HG02938 (cell line): Measurements from ENCODE around the gene AKAP6.

Experiments
- ATAC-seq: cut with Tn5 transposase; IDR thresholded peaks from one replicate; pipeline ENCODE4 v1.9.1; 2021; ENCODE audit warnings: mild to moderate bottlenecking, moderate library complexity; ENCODE audit not compliant: unreplicated experiment

Gene AKAP6

GRCh38 chr14:32473464-32473855 lies 144.4 kb downstream of the AKAP6 start:
- no peak for ATAC-seq

DNA sequence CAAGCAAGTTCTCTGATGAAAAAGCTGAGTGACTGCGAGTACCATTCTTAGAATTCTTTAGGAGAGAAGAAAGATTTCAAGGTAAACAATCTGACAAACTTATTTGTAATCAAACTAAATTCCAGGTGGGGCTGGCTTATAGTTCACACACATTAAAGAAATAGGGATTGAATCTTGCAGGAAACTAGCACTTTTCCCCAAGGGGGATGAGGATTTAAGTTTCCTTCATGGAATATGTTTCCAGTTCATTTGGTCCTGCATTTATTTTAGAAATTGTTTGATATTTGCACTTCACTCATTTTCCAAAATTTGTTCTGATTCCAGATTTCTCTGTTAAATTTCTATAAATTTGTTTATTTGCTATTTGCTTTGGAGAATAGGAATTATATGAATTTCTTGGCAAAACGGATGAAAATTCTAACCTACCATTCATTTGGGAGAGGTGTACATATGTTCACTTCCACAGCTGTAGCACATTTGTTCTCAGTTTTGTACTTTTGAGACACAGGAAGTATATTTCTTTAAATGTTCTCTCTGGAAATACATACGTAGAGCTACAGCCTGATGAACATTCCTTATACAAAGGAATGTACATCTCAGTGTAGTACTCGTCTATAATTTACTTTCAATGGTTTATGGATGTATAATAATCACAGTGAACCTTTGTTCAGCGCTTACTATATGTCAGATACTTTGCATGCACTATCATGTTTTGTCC lies 145.5 kb downstream of the AKAP6 start:
- ATAC-seq, result no peak

DNA sequence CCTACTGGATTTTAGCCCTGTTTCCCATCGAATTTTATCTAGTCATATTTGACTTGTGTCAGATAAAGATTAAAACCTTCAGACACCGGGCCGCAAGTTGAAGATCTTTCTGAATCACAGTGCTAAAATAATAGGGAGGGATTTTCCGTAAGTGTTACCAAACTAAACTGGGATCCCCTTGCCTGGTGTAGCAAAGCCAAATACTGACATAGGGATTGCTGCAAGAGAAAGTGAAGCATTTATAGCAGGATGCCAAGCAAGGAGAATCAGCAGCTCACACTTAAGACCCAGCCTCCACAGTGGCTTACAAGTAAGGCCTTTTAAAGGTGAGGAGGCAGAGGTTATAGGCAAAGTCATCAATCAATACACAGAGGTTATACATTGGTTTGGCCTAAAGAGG lies 147.4 kb downstream of the AKAP6 start:
- no peak for ATAC-seq

DNA sequence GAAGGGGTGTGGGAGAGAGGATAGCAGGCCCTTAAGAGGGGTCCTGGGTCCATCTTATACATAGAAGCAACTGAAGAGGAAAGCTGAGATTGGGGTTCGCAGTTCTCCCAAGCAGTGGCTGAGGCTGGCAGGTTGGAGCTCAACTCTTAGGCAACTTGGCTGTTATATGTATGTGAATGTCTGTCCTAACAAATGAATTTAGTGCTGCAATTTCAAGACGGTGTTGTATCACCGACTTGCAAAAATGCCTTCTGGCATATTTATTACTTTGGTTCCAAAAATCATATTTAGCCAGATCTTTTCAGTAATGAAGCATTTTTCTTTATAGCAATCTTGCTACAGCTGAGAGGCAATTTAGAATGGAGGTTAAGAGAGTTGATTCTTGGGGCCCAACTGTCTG lies 148.3 kb downstream of the AKAP6 start:
- ATAC-seq, result no peak

DNA sequence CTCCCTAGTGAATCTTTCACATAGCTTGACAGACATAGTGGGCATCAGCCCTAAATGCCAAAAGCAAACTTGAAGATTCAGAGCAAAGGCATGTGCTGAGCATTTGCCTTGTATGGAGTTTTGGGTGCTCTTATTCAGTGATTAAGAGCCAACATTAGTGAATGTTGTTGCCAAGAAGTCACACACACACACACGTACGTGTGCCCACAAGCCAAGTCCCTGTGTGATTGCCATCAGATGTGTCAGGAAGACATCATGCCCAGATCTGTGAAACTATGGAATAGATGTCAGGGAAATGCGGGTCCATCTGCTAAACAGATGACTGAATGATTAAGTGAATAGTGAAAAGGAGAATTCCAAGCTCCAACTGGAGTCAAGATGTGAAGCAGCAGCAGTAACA lies 149.0 kb downstream of the AKAP6 start:
- no peak for ATAC-seq

DNA sequence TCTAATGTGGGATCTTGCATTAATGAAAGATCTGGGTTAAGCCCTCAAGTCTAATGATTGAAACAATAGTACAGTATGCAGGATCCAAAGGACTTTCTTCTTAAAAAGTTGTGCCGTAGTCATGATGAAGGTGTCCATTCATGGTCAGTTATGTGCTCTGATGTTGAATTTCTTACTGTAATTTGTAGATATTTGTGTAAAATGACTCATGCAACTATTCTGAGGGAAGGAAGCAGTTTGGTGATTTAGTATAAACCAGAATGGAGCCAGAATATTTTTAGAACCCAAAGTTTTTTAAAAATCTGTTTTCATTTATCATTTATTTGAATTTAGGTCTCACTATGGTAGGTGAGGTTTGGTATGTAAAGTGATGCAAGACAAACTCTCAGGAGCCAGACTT lies 151.2 kb downstream of the AKAP6 start:
- no peak for ATAC-seq

GRCh38 chr14:32481707-32482106 lies 152.6 kb downstream of the AKAP6 start:
- ATAC-seq, result no peak

- ATAC-seq, result no peak
Measured at GRCh38 chr14:32491416-32492016, 162.4 kb downstream of the AKAP6 start.

GRCh38 chr14:32492457-32492856 lies 163.4 kb downstream of the AKAP6 start:
- ATAC-seq, result no peak

- no peak for ATAC-seq
Measured at GRCh38 chr14:32494609-32495434, 165.7 kb downstream of the AKAP6 start.

GRCh38 chr14:32495435-32495734 lies 166.3 kb downstream of the AKAP6 start:
- ATAC-seq, result no peak

DNA sequence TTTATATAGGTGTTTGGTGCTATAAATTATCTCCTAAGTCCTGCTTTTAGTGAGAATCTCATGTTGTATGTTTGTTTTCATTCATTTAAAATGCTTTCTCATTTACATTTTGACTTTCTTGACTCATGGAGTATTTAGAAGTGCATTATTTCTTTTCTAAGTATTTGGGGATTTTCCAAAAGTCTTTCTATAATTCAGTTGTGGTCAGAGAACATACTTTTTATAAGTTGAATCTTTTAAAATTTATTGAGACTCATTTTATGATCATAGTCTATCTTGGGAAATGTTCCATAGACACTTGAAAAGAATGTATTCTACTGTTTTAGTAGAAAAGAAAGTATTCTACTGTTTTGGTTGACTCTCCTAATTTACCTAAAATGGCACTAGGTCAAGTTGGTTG lies 168.2 kb downstream of the AKAP6 start:
- no peak for ATAC-seq

DNA sequence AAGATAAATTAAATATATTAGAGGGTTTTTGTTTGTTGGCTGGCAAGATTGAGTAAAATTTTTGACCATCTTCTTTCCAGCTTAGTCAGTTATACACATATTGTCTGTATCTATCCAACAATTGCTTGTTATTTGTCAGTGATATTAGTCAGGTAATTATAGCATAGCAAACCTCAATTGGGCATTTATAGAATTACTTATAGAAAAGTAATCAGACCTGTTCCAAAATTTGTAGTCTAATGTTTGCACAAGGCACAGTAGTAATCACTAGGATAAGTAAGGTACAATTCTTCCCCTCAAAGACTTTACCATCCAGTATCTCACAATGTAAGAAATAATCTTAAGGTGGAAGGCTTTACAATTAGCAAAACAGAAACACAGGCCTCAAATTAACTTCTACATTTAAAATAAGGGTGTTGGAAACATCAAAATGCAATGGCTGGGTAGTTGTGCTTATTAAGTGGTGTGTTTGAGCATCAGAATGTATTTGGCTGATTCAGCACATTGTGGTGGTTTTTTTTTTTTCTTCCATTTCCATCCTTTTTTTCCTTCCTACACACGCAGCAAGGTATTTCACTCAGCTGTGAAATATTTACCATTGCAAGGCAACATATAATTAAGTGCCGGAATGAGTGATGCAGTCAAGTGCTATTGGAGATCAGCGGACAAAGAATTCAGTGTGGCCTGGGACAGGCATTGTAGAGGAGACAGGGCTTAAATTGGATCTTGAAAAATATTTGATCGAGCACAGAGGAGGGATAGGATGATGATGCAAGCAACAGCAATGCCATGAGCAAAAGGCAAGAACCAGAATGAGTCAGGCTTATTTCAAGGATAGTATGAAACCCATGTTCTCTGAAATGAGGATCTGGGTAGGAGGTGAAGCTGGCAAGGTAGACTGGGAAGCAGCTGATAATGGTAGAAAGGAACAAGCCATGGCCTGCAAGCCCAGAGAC lies 178.2 kb downstream of the AKAP6 start:
- no peak for ATAC-seq

GRCh38 chr14:32508281-32508680 lies 179.2 kb downstream of the AKAP6 start:
- no peak for ATAC-seq

DNA sequence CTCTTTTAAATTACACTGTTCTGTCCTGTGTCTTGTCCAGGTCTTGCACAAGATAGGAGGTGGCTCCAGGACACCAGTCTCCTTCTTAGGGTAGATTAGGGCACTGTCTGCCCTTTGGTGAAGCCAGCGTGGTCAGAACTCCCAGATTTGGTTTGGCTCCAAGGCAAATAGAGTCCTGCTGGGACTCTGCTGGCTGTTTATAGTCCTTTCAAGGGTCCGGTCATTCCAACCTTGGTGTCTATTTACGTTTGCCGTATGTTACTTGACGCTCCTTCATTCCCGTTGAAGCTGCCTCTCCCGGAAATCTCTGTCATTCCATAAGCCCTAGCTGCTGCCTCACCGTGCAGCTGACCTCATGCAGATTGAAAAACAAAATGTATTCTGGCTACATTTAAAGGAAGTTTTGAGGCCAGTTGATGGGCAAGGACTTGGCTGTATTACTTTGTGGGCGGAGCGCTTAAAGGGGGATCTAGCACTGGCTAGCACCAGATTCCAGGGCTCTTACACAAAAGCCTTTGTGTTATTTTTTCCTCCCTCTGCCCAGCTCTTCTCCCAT lies 180.6 kb downstream of the AKAP6 start:
- no peak for ATAC-seq

DNA sequence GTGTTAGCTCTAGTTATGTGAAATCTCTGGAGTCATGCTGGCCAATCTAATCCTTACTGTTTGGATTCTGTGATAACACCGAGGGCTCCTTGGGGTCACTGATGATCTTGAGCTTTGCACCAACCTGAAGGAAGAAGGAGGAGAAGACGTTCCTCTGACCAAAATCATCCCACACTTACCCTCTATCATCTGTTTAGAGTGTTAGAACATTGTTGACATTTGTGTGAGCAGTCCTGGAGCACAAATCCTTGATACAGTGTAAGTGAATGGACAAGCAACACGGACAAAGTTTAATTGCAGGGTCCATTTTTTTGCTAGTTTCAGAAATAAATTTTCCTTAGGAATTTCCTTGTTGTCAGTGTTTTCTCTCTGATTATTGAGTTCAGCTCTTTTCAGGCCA lies 181.7 kb downstream of the AKAP6 start:
- no peak for ATAC-seq

- no peak for ATAC-seq
Measured at GRCh38 chr14:32512348-32512747, 183.2 kb downstream of the AKAP6 start.

GRCh38 chr14:32512813-32513212 lies 183.7 kb downstream of the AKAP6 start:
- ATAC-seq, result no peak

DNA sequence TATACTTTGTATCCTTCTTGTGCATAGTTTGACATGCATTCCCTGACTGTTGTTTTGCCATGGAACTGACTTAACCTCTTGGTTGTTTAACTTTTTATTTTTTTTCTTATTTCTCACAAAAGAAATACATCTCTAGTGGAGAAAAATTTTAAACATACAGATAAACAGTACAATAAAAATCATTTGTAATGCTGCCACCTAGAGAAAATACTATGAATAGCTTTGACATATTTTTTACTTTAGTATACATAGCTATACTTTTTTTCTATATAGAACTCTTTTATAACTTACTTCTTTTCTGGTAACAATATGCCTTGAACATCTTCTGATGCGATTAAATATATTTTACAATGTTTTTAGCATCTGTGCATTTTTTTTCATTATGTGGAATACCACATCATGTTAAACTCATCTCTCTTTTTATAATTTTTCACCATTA lies 184.5 kb downstream of the AKAP6 start:
- no peak for ATAC-seq

DNA sequence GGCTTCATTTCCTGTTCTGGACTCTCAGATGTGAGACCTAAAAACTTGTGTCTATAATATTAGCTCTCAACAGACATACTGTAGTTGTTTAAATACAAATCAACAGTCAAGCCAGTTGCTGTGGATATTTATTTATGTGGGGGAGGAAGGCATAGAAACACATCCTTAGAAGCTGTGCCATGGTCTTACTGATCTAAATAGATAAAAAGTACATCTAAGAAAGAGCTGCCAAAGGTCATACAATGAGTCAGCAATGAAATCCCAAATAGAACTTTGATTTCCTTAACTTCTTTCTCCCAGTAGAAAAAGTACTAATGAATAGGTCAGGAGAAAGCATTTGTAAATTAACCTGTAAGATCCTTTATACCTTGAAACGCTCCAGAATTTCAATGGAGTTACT lies 185.1 kb downstream of the AKAP6 start:
- no peak for ATAC-seq

DNA sequence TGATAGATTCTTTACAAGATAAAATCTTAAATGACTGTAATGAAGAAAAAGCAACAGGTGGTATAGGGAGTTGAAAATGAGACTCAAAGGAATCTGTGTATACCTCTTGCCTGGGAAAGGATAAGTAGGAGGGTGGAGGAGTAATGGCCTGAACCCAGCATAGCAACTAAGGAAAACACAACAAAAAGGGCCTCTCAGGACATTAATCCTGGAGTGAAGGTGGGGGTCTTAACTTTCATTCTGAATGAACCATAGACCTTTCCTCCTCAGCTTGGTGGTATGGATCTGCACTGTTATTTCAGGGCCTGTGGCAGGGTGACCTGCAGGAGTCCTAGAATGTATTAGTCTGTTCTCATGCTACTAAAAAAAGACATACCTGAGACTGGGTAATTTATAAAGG lies 185.6 kb downstream of the AKAP6 start:
- no peak for ATAC-seq
